Endothelial cell of umbilical vein (primary cell): ENCODE data around the gene ZKSCAN3. TPM values are rescaled to one million over a fixed set of nuclear protein-coding genes. Genes with fewer than 3 reads are reported as not detected.

Experiments used
- BruUV-seq: library from RNA; stranded (reverse); fragments of 400-500 nt; replicated peaks from 2 replicates; lab custom pipeline; 2021; lab: Mats Ljungman, UMichigan
- CTCF ChIA-PET: fragments of 300-600, 350-600 bp; sonication (Branson Sonifier 250); formaldehyde crosslinking; loops from one replicate; lab custom pipeline; 2021; ENCODE audit warnings: antibody characterized with exemption, inconsistent platforms; lab: Charles Lee
- POLR2A ChIA-PET: fragments of 300-600, 350-600 bp; sonication (Branson Sonifier 250); formaldehyde crosslinking; loops from one replicate; lab custom pipeline; 2021; ENCODE audit warnings: antibody characterized with exemption, inconsistent platforms; lab: Charles Lee
- DNase-seq: peaks from one replicate; pipeline ENCODE4 v3.0.0-alpha.2; 2011; ENCODE audit warnings: low read depth, low spot score
- FAIRE-seq: peaks from 2 replicates; lab custom pipeline; 2011; peaks lifted over from hg19 to GRCh38; lab: Jason Lieb, UNC
- H2AFZ ChIP-seq: 2 replicates; pipeline ENCODE4 v1.6.0; 2012; ENCODE audit warnings: low read depth, low read length, control low read depth, inconsistent platforms
- H3K27ac ChIP-seq: 2 replicates; pipeline ENCODE4 v1.5.1; 2011; ENCODE audit warnings: low read depth, mild to moderate bottlenecking, control low read depth, low read length, moderate library complexity; ENCODE audit not compliant: insufficient read depth
- H3K27me3 ChIP-seq, 2 experiments: 2 replicates each; pipeline versions ENCODE4 v1.6.0 to v1.6.1; 2011; ENCODE audit warnings: low read length in 2 of 2, mixed read lengths in 1 of 2; ENCODE audit not compliant: control insufficient read depth in 2 of 2, insufficient read depth in 2 of 2
- H3K36me3 ChIP-seq, 2 experiments: 2 replicates in 1 of 2; 3 replicates in 1 of 2; pipeline ENCODE4 v1.5.1; 2011; ENCODE audit warnings: low read length in 2 of 2, mild to moderate bottlenecking in 1 of 2, moderate library complexity in 1 of 2; ENCODE audit not compliant: control insufficient read depth in 2 of 2, insufficient read depth in 2 of 2; ENCODE audit errors: extremely low read depth in 1 of 2
- H3K4me1 ChIP-seq: 3 replicates; pipeline ENCODE4 v1.5.1; 2011; ENCODE audit warnings: mild to moderate bottlenecking, low read length; ENCODE audit not compliant: control insufficient read depth, insufficient read depth; ENCODE audit errors: extremely low read depth
- H3K4me2 ChIP-seq: 2 replicates; pipeline ENCODE4 v1.6.1; 2011; ENCODE audit warnings: low read length, control low read depth, mixed read lengths; ENCODE audit not compliant: insufficient read depth
- H3K4me3 ChIP-seq, 3 experiments: fragments of 200-600 bp in 1 of 3; sonication (generic), shearing (Covaris generic) in 1 of 3; replicated peaks in 1 of 3; 2 replicates each; pipeline ENCODE4 v1.5.1; 2011 to 2016; ENCODE audit warnings: control low read depth in 3 of 3, low read length in 3 of 3, mild to moderate bottlenecking in 2 of 3, inconsistent platforms in 1 of 3, low read depth in 1 of 3, moderate library complexity in 1 of 3; ENCODE audit not compliant: insufficient read depth in 1 of 3
- H3K79me2 ChIP-seq: 2 replicates; pipeline ENCODE4 v1.6.0; 2012; ENCODE audit warnings: low read length, inconsistent platforms; ENCODE audit not compliant: control insufficient read depth, insufficient read depth
- H3K9ac ChIP-seq: replicated peaks from 2 replicates; pipeline ENCODE3; 2011; ENCODE audit warnings: low read length, control low read depth; ENCODE audit not compliant: insufficient read depth; ENCODE audit errors: extremely low read depth
- H3K9me1 ChIP-seq: replicated peaks from 3 replicates; pipeline ENCODE4 v1.6.0; 2011; ENCODE audit warnings: mild to moderate bottlenecking, low read length; ENCODE audit not compliant: control insufficient read depth, insufficient read depth; ENCODE audit errors: extremely low read depth
- H3K9me3 ChIP-seq: replicated peaks from 2 replicates; pipeline ENCODE4 v1.5.1; 2012; ENCODE audit warnings: low read length, inconsistent platforms; ENCODE audit not compliant: control insufficient read depth, insufficient read depth
- H4K20me1 ChIP-seq: replicated peaks from 2 replicates; pipeline ENCODE3; 2011; ENCODE audit warnings: mild to moderate bottlenecking, low read length; ENCODE audit not compliant: control insufficient read depth, insufficient read depth; ENCODE audit errors: extremely low read depth
- EZH2 ChIP-seq: IDR thresholded peaks from 2 replicates; pipeline ENCODE4 v1.6.1; 2012; ENCODE audit warnings: borderline replicate concordance, low read depth, mild to moderate bottlenecking, moderate library complexity, low read length, inconsistent platforms; ENCODE audit not compliant: severe bottlenecking
- FOS ChIP-seq: IDR thresholded peaks from 2 replicates; pipeline ENCODE4 v1.6.1; 2011; ENCODE audit warnings: mild to moderate bottlenecking, low read length, moderate library complexity, borderline replicate concordance; ENCODE audit not compliant: insufficient read depth
- GATA2 ChIP-seq: IDR thresholded peaks from 2 replicates; pipeline ENCODE4 v1.7.0; 2011; ENCODE audit warnings: low read depth, mild to moderate bottlenecking, moderate library complexity, mixed read lengths, low read length; ENCODE audit not compliant: insufficient read length, insufficient read depth
- JUN ChIP-seq: IDR thresholded peaks from 2 replicates; pipeline ENCODE4 v1.6.1; 2011; ENCODE audit warnings: borderline replicate concordance, low read depth; ENCODE audit not compliant: insufficient read length, insufficient read depth
- MAX ChIP-seq: IDR thresholded peaks from 2 replicates; pipeline ENCODE4 v1.6.1; 2011; ENCODE audit not compliant: insufficient read depth, insufficient read length
- MYC ChIP-seq: IDR thresholded peaks from one replicate; pipeline ENCODE4 v1.6.1; 2011; ENCODE audit warnings: mild to moderate bottlenecking, low read depth, low read length
- POLR2A ChIP-seq: IDR thresholded peaks from 2 replicates; pipeline ENCODE4 v1.6.1; 2012; ENCODE audit warnings: low read depth, mild to moderate bottlenecking, control low read depth, low read length
- POLR2AphosphoS5 ChIP-seq: IDR thresholded peaks from 2 replicates; pipeline ENCODE4 v1.6.1; 2012; ENCODE audit warnings: low read depth, mild to moderate bottlenecking, control low read depth, low read length, moderate library complexity; ENCODE audit not compliant: insufficient read depth
- dilution Hi-C: fragments of 300-500 bp; cut with MboI; formaldehyde crosslinking; loops from one replicate; pipeline ENCODE4 v1.15.0; 2019; ENCODE audit warnings: low sequenced_read_pairs; ENCODE audit not compliant: extremely low pct_ligation_motif_present
- intact Hi-C: fragments of 100-400 bp; cut with micrococcal nuclease; formaldehyde crosslinking; loops from one replicate; pipeline ENCODE4 v1.10.0; 2022
- polyA plus RNA-seq, 4 experiments: library from polyadenylated mRNA; depleted of rRNA in 3 of 4; stranded (reverse) in 3 of 4; unstranded in 1 of 4; fragments of >200 nt; gene quantifications; 2 replicates each; pipeline versions ENCODE4 v1.2.1 to v1.2.3, GENCODE V29; 2011 to 2012; ENCODE audit warnings: missing spikeins in 1 of 4
- total RNA-seq: library from RNA; stranded (reverse); gene quantifications from 2 replicates; pipeline ENCODE4 v1.2.3, GENCODE V29; 2021
- TF ChIP-seq, protein P1 (sequence below), 2 donors: IDR thresholded peaks; 1 replicate in 1 of 2; 2 replicates in 1 of 2; pipeline ENCODE4 v1.5.1; 2011; ENCODE audit warnings: low read length in 2 of 2, mild to moderate bottlenecking in 2 of 2, moderate library complexity in 2 of 2, control low read depth in 1 of 2, inconsistent platforms in 1 of 2, low read depth in 1 of 2; ENCODE audit not compliant: insufficient read depth in 1 of 2; ENCODE audit errors: extremely low read depth in 1 of 2

The ZKSCAN3 gene
- total and polyA plus RNA-seq, 2 donors (not counting 3 experiments of a cell fraction or from before 2014, with no cell fraction given) = 2.5 to 6.9 TPM

GRCh38 chr6:28370440-28370839 is 20.7 kb downstream of the ZKSCAN3 start:
- FAIRE-seq (no peak), DNase-seq (no peak)
- Histone ChIP-seq H3K27me3 (no peaks in the 10 kb centered on the region), H3K79me2 (no peaks in the 10 kb centered on the region), H3K9me3 (no peaks in the 10 kb centered on the region), H2AFZ (no peak overlapping the region), H4K20me1 (no peaks in the 10 kb centered on the region), H3K4me1 (no peaks in the 10 kb centered on the region), H3K9me1 (no peaks in the 10 kb centered on the region), H3K4me2 (no peak overlapping the region), H3K9ac (no peak overlapping the region), H3K36me3 (peaks cover 4 to 5% of the 10 kb centered on the region in 2 experiments), H3K4me3 (no peak overlapping the region), H3K27ac (no peak overlapping the region)
- intact Hi-C loops = no loop called here
- BruUV-seq = no TSS peak
- ChIA-PET POLR2A (no interaction called here), CTCF (interaction anchor here (1.9 to 2.3 kb wide), 2 partner anchors 13 to 15 kb away, joined by 4 to 12 read pairs; no protein-coding TSS in a partner anchor)
- dilution Hi-C loops = no loop called here
- TF ChIP-seq EZH2 = no peak

DNA sequence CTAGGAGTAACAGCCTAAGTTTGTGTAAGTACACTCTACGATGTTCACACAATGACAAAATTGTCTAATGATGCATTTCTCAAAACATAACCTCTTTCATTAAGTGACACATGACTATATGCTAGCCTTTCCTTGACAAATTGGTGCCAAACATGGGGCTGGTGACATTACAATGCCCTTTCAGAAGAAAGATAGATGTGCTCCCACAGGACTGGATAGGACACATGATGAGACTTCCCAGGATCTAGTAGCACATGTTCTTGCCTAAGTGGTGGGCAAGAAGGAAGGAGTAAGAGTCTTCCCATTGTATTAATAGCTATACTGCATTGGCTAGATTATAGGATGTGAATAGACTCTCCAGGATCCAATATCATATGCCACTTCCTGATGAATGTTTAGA is 21.5 kb downstream of the ZKSCAN3 start:
- Histone ChIP-seq H3K9me3 (no peaks in the 10 kb centered on the region), H4K20me1 (no peaks in the 10 kb centered on the region), H3K36me3 (no peaks in the 10 kb centered on the region), H2AFZ (no peak overlapping the region), H3K9ac (no peak overlapping the region), H3K4me2 (no peak overlapping the region), H3K4me1 (no peaks in the 10 kb centered on the region), H3K4me3 (no peak overlapping the region), H3K27ac (no peak overlapping the region), H3K27me3 (no peaks in the 10 kb centered on the region), H3K79me2 (no peaks in the 10 kb centered on the region), H3K9me1 (no peaks in the 10 kb centered on the region)
- TF ChIP-seq FOS = no peak
- TF ChIP-seq GATA2 = no peak
- no peak for TF ChIP-seq POLR2AphosphoS5
- no peak for TF ChIP-seq MAX
- TF ChIP-seq POLR2A = no peak
- TF ChIP-seq JUN = no peak
- no peak for TF ChIP-seq MYC
- no peak for TF ChIP-seq EZH2
- TF ChIP-seq, protein P1, sequence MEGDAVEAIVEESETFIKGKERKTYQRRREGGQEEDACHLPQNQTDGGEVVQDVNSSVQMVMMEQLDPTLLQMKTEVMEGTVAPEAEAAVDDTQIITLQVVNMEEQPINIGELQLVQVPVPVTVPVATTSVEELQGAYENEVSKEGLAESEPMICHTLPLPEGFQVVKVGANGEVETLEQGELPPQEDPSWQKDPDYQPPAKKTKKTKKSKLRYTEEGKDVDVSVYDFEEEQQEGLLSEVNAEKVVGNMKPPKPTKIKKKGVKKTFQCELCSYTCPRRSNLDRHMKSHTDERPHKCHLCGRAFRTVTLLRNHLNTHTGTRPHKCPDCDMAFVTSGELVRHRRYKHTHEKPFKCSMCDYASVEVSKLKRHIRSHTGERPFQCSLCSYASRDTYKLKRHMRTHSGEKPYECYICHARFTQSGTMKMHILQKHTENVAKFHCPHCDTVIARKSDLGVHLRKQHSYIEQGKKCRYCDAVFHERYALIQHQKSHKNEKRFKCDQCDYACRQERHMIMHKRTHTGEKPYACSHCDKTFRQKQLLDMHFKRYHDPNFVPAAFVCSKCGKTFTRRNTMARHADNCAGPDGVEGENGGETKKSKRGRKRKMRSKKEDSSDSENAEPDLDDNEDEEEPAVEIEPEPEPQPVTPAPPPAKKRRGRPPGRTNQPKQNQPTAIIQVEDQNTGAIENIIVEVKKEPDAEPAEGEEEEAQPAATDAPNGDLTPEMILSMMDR (IDR thresholded peaks at IDR 0.05; ENCODE audit: extremely low read depth in 1 of 2, insufficient read depth in 1 of 2, low read depth in 1 of 2, low read length in 2 of 2) = no peak
- DNase-seq (no peak), FAIRE-seq (no peak)
- intact Hi-C loops (no loop called here), dilution Hi-C loops (no loop called here)
- ChIA-PET CTCF (interaction anchor here (1.9 to 2.3 kb wide), 2 partner anchors 12 to 15 kb away, joined by 4 to 12 read pairs; no protein-coding TSS in a partner anchor), POLR2A (no interaction called here)
- no TSS peak for BruUV-seq
